GM21423 (cell line): ENCODE measurements around the gene TSPAN18.

Experiments
- ATAC-seq: cut with Tn5 transposase; IDR thresholded peaks from one replicate; pipeline ENCODE4 v1.9.1; 2021; ENCODE audit warnings: mild to moderate bottlenecking, moderate library complexity; ENCODE audit not compliant: unreplicated experiment

TSPAN18 gene

GRCh38 chr11:44726283-44727113 is at the start of gene TSPAN18:
TSS of gene TSPAN18 (plus strand) at chr11:44726962. CDS start at chr11:44906417, 179,455 bp downstream.
- peak; percentile 83 for ATAC-seq

DNA sequence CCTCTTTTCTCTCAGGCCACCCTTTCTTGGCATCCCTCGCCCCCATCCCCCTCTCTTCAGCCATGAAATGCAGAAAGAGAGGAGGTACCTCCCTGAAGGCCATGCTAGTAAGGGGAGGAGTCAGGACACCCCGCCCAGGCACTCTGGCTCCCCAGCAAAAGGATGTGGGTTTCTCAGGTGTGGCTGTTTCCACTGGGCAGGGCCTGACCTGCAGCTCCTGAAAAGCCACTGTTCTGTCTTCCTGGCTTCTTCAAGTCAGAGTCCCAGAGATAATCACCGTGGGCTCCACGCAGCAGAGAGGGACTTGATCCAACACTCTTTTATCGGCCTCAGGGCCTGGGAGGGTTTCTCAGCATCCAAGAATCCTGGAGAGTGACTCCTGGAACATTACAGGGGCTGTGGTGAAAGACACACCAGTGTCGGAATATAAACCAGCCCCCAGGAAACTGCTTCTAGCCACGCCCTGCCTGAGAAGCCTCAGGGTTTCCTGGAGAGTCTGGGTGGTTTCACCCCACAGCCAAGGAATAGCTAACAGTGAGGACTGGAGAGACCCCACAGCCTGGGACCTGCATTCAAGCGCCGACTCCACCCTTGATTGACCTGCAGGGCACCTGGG is 45.7 kb upstream of the TSPAN18 start:
- ATAC-seq, result no peak

- no peak for ATAC-seq
Measured at GRCh38 chr11:44681698-44682097, 45.1 kb upstream of the TSPAN18 start.

GRCh38 chr11:44684859-44685281 is 41.9 kb upstream of the TSPAN18 start:
- ATAC-seq, result no peak

- ATAC-seq, result no peak
Measured at GRCh38 chr11:44687388-44687787, 39.4 kb upstream of the TSPAN18 start.

GRCh38 chr11:44689265-44689664 is 37.5 kb upstream of the TSPAN18 start:
- no peak for ATAC-seq

DNA sequence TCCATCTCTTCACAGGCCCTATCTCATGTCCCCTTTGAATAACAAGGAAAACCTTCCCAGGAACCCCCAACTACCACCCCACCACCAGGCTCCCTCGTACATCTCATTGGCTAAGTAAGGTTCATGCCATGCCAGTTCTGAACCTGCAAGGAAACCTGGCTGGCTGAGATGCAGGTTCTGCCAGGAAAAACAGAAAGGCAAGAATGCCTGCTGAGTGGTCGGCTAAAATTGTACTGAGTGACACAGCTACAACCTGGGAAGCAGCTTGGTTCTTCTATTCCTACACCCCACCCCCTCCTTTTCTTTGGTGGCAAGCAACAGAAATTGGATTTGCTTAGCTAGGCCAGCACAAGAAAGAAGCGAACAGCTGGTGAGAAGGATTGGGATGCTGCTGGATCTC is 36.1 kb upstream of the TSPAN18 start:
- no peak for ATAC-seq

DNA sequence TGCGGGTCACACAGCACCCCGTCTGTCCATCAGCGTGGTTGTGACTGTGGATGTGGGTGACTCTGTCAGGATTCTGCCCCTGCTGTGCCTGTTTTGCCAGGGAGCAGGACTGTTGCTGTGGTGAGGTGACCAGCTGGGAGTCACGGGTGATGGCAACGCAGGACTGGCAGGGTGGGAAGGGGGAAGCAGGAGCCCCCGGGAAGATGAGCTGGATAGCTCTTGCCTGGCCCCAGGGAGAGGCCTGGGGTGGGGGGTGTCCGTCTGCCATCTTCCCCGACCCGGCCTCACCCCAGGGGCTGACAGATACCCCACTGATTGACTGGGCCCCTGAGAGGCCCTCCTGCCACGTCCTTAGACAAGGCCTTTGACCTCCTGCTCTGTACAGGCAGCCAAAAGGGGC is 34.3 kb upstream of the TSPAN18 start:
- ATAC-seq, result no peak

DNA sequence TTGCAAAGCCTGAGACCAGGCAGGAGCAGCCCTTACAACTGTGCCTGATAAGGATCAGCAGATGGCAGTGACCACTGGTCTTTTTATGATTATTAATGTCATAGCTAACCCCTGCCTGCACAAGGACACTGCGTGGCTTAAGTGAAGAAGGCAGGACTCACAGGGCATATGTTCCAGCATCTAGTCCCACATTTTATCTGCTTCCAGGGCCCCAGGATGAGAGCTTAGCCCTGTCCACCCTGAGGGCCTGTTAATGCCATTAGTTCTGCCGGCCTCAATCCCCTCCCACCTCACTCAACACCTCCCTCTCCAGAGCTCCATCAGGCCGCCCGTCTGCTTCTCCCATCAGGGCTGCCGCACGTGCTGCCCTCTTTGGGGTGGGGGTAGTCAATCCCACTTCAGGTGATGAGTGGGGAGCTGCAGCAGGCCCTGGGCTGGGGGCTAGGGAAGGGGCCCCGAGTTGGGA is 33.1 kb upstream of the TSPAN18 start:
- no peak for ATAC-seq

DNA sequence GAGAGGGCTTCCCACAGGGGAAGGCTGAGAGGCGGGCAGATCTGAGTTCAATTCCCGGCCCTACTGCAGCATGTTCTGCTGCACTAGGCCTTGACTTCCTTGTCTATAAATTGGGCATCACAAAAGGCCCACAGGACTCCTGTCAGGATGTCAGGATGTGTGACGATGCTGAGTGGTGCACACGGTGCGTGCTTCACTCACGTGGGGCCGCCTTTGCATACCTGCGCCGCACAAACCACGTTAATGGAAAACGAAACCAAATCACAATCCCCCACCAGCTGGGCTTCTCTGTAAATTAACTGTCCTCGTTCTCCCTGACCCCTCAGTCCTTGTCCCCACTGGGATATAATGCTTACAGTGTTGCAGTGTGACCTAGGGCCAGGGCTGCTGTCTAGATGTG is 32.3 kb upstream of the TSPAN18 start:
- no peak for ATAC-seq

GRCh38 chr11:44695169-44695833 is 31.5 kb upstream of the TSPAN18 start:
- ATAC-seq, result no peak

- ATAC-seq, result no peak
Measured at GRCh38 chr11:44698252-44698912, 28.4 kb upstream of the TSPAN18 start.

GRCh38 chr11:44699497-44700408 is 27.0 kb upstream of the TSPAN18 start:
- ATAC-seq, result no peak

DNA sequence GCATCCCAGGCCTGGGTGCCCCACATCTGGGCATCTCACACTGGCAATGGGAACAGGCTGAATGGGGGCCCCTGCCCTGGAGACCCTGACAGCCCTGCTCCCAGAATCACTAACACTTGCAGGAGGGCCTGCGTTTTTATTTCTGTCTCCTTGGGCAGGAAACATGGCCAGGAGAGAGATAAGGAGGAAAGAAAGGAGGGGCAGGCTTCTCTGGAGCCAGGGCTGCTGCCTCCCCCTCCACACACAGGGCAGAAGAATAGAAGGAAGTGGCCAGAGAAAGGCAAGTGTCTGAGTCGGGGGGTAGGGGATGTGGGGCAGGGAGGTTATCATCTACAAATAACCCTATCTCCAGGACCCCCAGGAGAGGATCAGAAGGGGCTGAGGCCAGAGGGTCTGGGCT is 25.5 kb upstream of the TSPAN18 start:
- no peak for ATAC-seq

GRCh38 chr11:44702889-44703288 is 23.9 kb upstream of the TSPAN18 start:
- ATAC-seq, result no peak

GRCh38 chr11:44707094-44707493 is 19.7 kb upstream of the TSPAN18 start:
- ATAC-seq, result no peak

- ATAC-seq, result no peak
Measured at GRCh38 chr11:44708009-44708408, 18.8 kb upstream of the TSPAN18 start.

DNA sequence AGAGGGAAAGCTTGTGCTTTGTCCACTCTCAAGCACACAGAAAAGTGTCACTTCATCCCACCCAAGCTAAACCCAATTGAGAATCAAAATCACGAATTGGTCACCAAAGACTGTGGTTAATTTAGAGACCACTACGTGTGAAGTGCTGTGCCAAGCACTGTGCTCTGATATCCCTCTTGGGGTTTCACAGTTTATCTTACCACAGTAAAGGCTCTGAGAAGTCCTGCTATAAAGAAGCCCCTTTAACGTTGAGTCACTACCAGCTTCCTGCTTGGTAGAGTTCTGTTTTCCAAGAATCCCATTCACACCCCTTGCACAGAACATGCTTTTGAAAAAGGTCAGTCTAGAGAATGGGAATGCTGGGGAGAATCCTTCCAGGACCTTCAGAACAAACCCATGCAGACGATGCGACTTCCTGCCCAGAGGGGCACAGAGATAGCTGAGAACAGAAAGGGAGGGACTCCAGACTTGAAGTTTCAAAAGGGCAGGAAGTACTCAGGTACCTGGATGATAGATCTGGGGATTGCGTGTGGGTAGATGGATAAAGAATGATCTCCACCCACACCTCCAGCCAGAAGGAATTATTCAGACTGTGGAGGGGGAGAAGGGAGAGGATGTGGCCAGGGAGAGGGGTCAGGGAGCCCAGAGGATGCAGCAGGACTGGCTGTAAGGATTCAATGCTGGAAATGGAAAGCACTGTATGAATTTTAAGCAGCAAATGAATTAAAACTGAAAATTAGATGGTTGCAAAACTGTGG is 18.1 kb upstream of the TSPAN18 start:
- no peak for ATAC-seq

- ATAC-seq, result no peak
Measured at GRCh38 chr11:44709281-44709562, 17.5 kb upstream of the TSPAN18 start.

DNA sequence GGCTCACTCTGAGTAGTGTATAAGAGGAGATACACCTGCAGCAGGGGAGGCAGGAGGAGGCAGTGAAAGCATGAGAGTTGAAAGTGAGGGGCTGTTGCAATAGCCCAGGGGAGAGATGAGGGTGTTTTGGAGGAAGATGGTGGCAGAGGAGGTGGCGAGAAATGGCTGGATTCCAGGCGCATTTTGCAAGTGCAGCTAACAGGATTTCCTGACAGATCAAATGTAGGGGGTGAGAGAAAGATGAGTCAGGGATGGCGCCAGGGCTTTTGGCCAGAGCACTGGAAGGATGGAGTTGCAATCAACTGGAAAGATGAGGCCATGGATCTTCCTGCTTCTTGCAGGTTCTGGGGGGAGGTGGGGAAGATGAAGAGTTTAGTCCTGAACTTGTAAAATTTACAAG is 16.8 kb upstream of the TSPAN18 start:
- ATAC-seq, result no peak
